Uterus (tissue), 4 donors: ENCODE data around the gene GRIK4. TPM values are rescaled to one million over a fixed set of nuclear protein-coding genes. Genes with fewer than 3 reads are reported as not detected.

Experiments
- DNase-seq, 2 donors: peaks; one replicate each; pipeline ENCODE4 v3.0.0-alpha.2; 2019 to 2020
- H3K27ac ChIP-seq, 2 donors: fragments of 200-600 bp; sonication (generic); 1 replicate in 1 of 2; 2 replicates in 1 of 2; pipeline ENCODE4 v1.5.1; 2016 to 2018
- H3K27me3 ChIP-seq, 2 donors: fragments of 200-600 bp; sonication (generic); one replicate each; pipeline ENCODE4 v1.5.1; 2018 to 2019; ENCODE audit warnings: control low read depth in 1 of 2
- H3K36me3 ChIP-seq, 2 donors: fragments of 200-600 bp; sonication (generic); one replicate each; pipeline ENCODE4 v1.5.1; 2019; ENCODE audit warnings: control low read depth in 1 of 2
- H3K4me1 ChIP-seq, 2 donors: fragments of 200-600 bp; sonication (generic); one replicate each; pipeline ENCODE4 v1.5.1; 2018 to 2019; ENCODE audit warnings: control low read depth in 1 of 2
- H3K4me3 ChIP-seq, 2 donors: fragments of 200-600 bp; sonication (generic); 1 replicate in 1 of 2; 2 replicates in 1 of 2; pipeline ENCODE4 v1.5.1; 2018 to 2019; ENCODE audit warnings: mild to moderate bottlenecking in 1 of 2
- H3K9me3 ChIP-seq, 2 donors: fragments of 200-600 bp; sonication (generic); one replicate each; pipeline ENCODE4 v1.5.1; 2019; ENCODE audit warnings: control low read depth in 1 of 2
- CTCF ChIP-seq, 4 experiments: fragments of 200-600 bp in 2 of 4; fragments of 450-650 bp in 2 of 4; sonication (generic) in 2 of 4; IDR thresholded peaks; one replicate each; pipeline ENCODE4 v1.5.1; 2016 to 2019; ENCODE audit warnings: antibody characterized with exemption in 4 of 4, mild to moderate bottlenecking in 2 of 4, moderate library complexity in 1 of 4
- POLR2A ChIP-seq, 2 donors: fragments of 450-650 bp; IDR thresholded peaks; one replicate each; pipeline ENCODE4 v1.6.1; 2016; ENCODE audit warnings: antibody characterized with exemption in 2 of 2, mild to moderate bottlenecking in 1 of 2, moderate library complexity in 1 of 2
- intact Hi-C: fragments of 100-400 bp; cut with DNase I; formaldehyde crosslinking; loops from one replicate; pipeline ENCODE4 v1.15.1; 2023; ENCODE audit warnings: low total_unique reads
- total RNA-seq, 4 donors: library from RNA; depleted of rRNA in 3 of 4; stranded (reverse); fragments of >200 nt in 3 of 4; gene quantifications; one replicate each; pipeline versions ENCODE4 v1.1.0 to v1.2.4, GENCODE V29; 2014 to 2023
- donor health status: DM: yes; HTN: yes; CAD: no.

GRIK4 gene
- total RNA-seq, 4 donors from 2014 or later, result 0.28 to 1.1 TPM; not detected in 2

DNA sequence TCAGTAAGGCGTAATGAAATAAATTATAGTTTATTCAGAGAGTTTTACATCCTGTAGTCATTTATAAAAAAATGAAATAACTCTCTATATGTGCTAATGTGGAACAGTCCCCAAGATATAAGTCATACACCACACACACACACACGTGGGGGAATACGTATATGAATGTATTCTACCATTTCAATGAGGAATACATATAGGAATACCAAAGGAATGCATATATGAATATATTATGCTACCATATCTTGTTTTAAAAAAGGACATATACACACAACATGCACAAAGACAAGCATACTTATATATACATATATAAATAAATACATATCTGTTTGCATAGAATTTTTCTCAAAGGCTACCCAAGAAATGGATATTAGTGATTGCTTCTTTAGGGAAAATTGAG, 39.6 kb upstream of the GRIK4 start:
- TF ChIP-seq CTCF (IDR thresholded peaks at IDR 0.05) (no peak), POLR2A (IDR thresholded peaks at IDR 0.05) (no peak)
- H3K4me1 ChIP-seq, result no peaks in the 10 kb centered on the region
- H3K27me3 ChIP-seq, result no peaks in the 10 kb centered on the region
- no peak for DNase-seq
- H3K9me3 ChIP-seq, result no peaks in the 10 kb centered on the region
- H3K4me3 ChIP-seq, result no peak overlapping the region
- H3K36me3 ChIP-seq, result no peaks in the 10 kb centered on the region
- no peak overlapping the region for H3K27ac ChIP-seq
- intact Hi-C loops, result no loop called here

DNA sequence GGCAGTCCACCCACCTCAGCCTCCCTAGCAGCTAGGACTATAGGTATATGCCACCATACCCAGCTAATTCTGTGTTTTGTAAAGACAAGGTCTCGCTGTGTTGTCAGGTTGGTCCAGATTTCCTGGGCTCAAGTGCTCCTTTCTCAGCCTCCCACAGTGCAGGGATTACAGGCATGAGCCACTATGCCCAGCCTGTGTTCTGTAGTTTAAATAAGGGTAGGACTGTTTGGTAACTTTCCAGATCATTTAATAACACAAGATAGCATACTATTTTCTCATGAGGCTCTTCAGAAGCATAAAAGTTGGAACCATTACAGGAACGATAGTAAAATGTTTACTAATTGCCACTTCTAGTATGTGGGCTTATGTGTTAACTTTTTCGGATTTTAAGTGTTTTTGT, 38.0 kb upstream of the GRIK4 start:
- Histone ChIP-seq H3K4me3 (no peak overlapping the region), H3K36me3 (no peaks in the 10 kb centered on the region), H3K27ac (no peak overlapping the region), H3K9me3 (no peaks in the 10 kb centered on the region), H3K4me1 (no peaks in the 10 kb centered on the region), H3K27me3 (no peaks in the 10 kb centered on the region)
- intact Hi-C loops, result no loop called here
- no peak for DNase-seq
- TF ChIP-seq POLR2A (IDR thresholded peaks at IDR 0.05) (no peak), CTCF (IDR thresholded peaks at IDR 0.05) (no peak)

DNA sequence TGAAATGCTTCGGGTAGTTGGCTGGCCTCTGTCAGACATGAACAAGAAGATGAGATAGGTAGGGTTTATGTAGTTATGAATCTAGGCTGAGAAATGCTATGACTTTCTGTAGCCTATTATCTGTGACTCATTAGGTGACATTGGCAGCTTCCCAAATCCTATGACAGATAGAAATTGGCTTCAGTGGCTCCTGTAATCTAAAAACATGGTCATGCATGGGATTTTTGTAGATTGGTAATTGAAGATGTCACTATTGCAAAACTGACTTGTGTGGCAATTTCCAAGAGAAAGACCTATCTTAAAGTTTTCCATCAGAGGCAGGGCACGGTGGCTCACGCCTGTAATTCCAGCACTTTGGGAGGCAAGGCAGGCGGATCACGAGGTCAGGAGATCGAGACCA, 29.4 kb upstream of the GRIK4 start:
- DNase-seq, result no peak
- H3K4me3 ChIP-seq, result no peak overlapping the region
- no peaks in the 10 kb centered on the region for H3K36me3 ChIP-seq
- intact Hi-C loops, result no loop called here
- TF ChIP-seq POLR2A (IDR thresholded peaks at IDR 0.05) (no peak), CTCF (IDR thresholded peaks at IDR 0.05) (no peak)
- H3K27me3 ChIP-seq, result no peaks in the 10 kb centered on the region
- no peaks in the 10 kb centered on the region for H3K4me1 ChIP-seq
- no peaks in the 10 kb centered on the region for H3K9me3 ChIP-seq
- no peak overlapping the region for H3K27ac ChIP-seq

GRCh38 chr11:120484722-120485121, 26.8 kb upstream of the GRIK4 start:
- no peak for DNase-seq
- Histone ChIP-seq H3K27me3 (no peaks in the 10 kb centered on the region), H3K36me3 (no peaks in the 10 kb centered on the region), H3K4me1 (no peaks in the 10 kb centered on the region), H3K4me3 (no peak overlapping the region), H3K9me3 (no peaks in the 10 kb centered on the region), H3K27ac (no peak overlapping the region)
- no peak for TF ChIP-seq CTCF (IDR thresholded peaks at IDR 0.05)
- TF ChIP-seq POLR2A (IDR thresholded peaks at IDR 0.05), result no peak
- intact Hi-C loops, result no loop called here

GRCh38 chr11:120486138-120486537, 25.4 kb upstream of the GRIK4 start:
- Histone ChIP-seq H3K4me3 (no peak overlapping the region), H3K9me3 (no peaks in the 10 kb centered on the region), H3K27me3 (no peaks in the 10 kb centered on the region), H3K36me3 (no peaks in the 10 kb centered on the region), H3K4me1 (no peaks in the 10 kb centered on the region), H3K27ac (no peak overlapping the region)
- TF ChIP-seq POLR2A (IDR thresholded peaks at IDR 0.05) (no peak), CTCF (IDR thresholded peaks at IDR 0.05) (no peak)
- DNase-seq, result no peak
- intact Hi-C loops, result no loop called here
